Thyroid gland (tissue), 4 donors: ENCODE data around the gene WDR6.

Experiments used
- POLR2A ChIP-seq, 2 donors: fragments of 450-650 bp; IDR thresholded peaks; one replicate each; pipeline ENCODE4 v1.6.1; 2017; ENCODE audit warnings: antibody characterized with exemption in 2 of 2, mild to moderate bottlenecking in 2 of 2, moderate library complexity in 1 of 2
- TF ChIP-seq, protein P1 (sequence below), 6 experiments: fragments of 200-600 bp in 3 of 6; fragments of 450-650 bp in 3 of 6; sonication (generic) in 3 of 6; IDR thresholded peaks; one replicate each; pipeline ENCODE4 v1.5.1; 2016 to 2019; ENCODE audit warnings: antibody characterized with exemption in 6 of 6, mild to moderate bottlenecking in 2 of 6, inconsistent platforms in 1 of 6, moderate library complexity in 1 of 6

DNA sequence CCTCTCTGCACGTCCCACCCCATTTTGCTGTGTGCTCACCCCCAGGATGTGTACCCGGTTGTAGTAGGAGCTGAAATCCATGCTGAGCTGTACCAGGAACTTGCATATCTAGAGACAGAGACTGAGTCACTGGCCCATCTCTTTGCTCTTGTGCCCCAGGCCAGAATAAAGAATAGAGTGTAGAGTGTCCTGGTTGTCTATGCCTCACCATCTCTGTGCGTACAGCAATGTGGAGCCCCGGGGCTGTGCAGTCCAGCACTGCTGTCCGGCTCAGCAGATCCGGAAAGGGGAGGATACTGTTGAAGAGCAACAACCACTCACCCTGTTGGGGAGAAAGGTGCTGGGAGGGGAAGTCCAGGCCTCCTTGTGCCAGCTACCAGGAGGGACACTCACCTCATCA is 8.6 kb downstream of the WDR6 start:
- TF ChIP-seq, protein P1, sequence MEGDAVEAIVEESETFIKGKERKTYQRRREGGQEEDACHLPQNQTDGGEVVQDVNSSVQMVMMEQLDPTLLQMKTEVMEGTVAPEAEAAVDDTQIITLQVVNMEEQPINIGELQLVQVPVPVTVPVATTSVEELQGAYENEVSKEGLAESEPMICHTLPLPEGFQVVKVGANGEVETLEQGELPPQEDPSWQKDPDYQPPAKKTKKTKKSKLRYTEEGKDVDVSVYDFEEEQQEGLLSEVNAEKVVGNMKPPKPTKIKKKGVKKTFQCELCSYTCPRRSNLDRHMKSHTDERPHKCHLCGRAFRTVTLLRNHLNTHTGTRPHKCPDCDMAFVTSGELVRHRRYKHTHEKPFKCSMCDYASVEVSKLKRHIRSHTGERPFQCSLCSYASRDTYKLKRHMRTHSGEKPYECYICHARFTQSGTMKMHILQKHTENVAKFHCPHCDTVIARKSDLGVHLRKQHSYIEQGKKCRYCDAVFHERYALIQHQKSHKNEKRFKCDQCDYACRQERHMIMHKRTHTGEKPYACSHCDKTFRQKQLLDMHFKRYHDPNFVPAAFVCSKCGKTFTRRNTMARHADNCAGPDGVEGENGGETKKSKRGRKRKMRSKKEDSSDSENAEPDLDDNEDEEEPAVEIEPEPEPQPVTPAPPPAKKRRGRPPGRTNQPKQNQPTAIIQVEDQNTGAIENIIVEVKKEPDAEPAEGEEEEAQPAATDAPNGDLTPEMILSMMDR (IDR thresholded peaks at IDR 0.05) = no peak
- TF ChIP-seq POLR2A (IDR thresholded peaks at IDR 0.05) = no peak
